ENCODE data around the gene LYG1. TPM values are rescaled to one million over a fixed set of nuclear protein-coding genes. Genes with fewer than 3 reads are reported as not detected.
A peak's percentile ranks its signal among the peaks of the same experiment; 100 is the strongest.
"Not testable (repeated sequence)": the region's sequence is repeated elsewhere in the genome, so short reads cannot be mapped to it uniquely, and the experiment has no call there.

The LYG1 gene
- total RNA-seq (1 to 10 TPM; 1.7 to 3.3 (median 3.1) TPM), total RNA-seq (0.44 to 4.6 (median 2.1) reads per million in 29 experiments)
- 3.4 TPM for total RNA-seq (2013)

DNA sequence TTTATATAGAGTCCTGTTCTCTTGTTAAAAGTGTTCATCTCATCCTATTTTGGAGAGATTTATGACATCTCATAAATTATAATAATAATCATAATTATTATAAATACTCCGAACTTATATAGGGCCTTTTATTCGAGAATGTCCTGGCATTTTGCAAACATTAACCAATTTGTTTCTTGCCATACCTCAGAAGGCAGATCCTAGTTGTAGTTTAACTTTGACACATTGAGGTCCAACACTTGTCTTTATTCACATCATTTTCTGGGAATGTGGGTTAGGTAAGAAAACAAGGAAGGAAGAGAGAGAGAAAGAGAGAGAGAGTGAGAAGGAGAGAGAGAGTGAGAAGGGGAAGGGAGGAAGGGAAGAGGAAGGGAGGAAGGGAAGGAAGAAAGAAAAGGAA is at the start of gene LYG1:
TSS of gene LYG1 (minus strand) at position 101 of the 400 bp plus-strand sequence. CDS start 5,527 bp downstream, outside the sequence.
- peaks cover 42% of the 10 kb centered on the region for H3K36me3 Mint-ChIP-seq
- H3K27me3 Mint-ChIP-seq; H3K4me1 Mint-ChIP-seq; H3K9me3 Mint-ChIP-seq; ATAC-seq (replicated peaks in 1 of 4); POLR2A ChIA-PET; H3K4me1 ChIP-seq (ENCODE audit: control insufficient read depth in 1 of 2, extremely low read depth in 1 of 2, insufficient read depth in 2 of 2, low read length in 2 of 2); CTCF ChIA-PET; H3K27ac ChIP-seq (ENCODE audit: low read length); H3K27ac Mint-ChIP-seq; H3K4me3 ChIP-seq (ENCODE audit: control insufficient read depth in 1 of 2, extremely low read depth in 1 of 2, low read length in 1 of 2); DNase-seq; H3K9me3 ChIP-seq; H3K27me3 ChIP-seq (replicated peaks in 1 of 2; ENCODE audit: control insufficient read depth in 2 of 2, extremely low read depth in 1 of 2, insufficient read depth in 2 of 2, low read length in 1 of 2); H3K4me3 Mint-ChIP-seq: not testable (repeated sequence)
- peaks cover 5 to 13% of the 10 kb centered on the region in 2 donors for H3K36me3 ChIP-seq (ENCODE audit: control insufficient read depth in 2 of 2, extremely low read depth in 1 of 2, insufficient read depth in 1 of 2, low read length in 1 of 2)
- no CpG with 5 or more reads among the region's 2 CpGs for WGBS (ENCODE audit: insufficient coverage)

DNA sequence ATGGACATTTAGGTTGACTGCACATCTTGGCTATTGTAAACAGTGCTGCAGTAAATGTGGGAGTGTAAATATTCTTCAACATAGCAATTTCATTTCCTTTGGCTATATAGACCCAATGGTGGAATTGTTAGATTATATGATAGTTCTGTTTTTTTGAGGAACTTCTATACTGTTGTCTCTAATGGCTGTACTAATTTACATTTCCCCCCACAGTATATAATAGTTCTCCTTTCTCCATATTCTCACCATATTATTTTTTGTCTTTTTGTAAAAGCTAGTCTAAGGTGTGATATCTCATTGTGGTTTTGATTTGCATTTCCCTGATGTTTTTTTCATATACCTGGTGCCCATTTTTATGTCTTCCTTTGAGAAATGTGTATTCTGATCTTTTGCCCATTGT is 49.2 kb upstream of the LYG1 start:
- ChIA-PET CTCF (no interaction called here), POLR2A (no interaction called here)
- Histone ChIP-seq H3K27me3 (replicated peaks in 1 of 2; ENCODE audit: control insufficient read depth in 2 of 2, extremely low read depth in 1 of 2, insufficient read depth in 2 of 2, low read length in 1 of 2) (no peaks in the 10 kb centered on the region), H3K4me1 (ENCODE audit: control insufficient read depth in 1 of 2, extremely low read depth in 1 of 2, insufficient read depth in 2 of 2, low read length in 2 of 2) (peaks cover 0 to 14% of the 10 kb centered on the region in 2 experiments), H3K4me3 (ENCODE audit: control insufficient read depth in 1 of 2, extremely low read depth in 1 of 2, low read length in 1 of 2) (no peak overlapping the region), H3K9me3 (no peaks in the 10 kb centered on the region), H3K36me3 (ENCODE audit: control insufficient read depth in 2 of 2, extremely low read depth in 1 of 2, insufficient read depth in 1 of 2, low read length in 1 of 2) (no peaks in the 10 kb centered on the region), H3K27ac (ENCODE audit: low read length) (no peak overlapping the region)
- Mint-ChIP-seq H3K27me3 (no peaks in the 10 kb centered on the region), H3K4me1 (peaks cover 70 to 77% (median 71%) of the 10 kb centered on the region in 3 donors), H3K9me3 (no peaks in the 10 kb centered on the region), H3K27ac (no peak overlapping the region), H3K4me3 (no peak overlapping the region), H3K36me3 (peaks cover 15% of the 10 kb centered on the region)
- no peak for ATAC-seq (replicated peaks in 1 of 4)
- no peak for DNase-seq

DNA sequence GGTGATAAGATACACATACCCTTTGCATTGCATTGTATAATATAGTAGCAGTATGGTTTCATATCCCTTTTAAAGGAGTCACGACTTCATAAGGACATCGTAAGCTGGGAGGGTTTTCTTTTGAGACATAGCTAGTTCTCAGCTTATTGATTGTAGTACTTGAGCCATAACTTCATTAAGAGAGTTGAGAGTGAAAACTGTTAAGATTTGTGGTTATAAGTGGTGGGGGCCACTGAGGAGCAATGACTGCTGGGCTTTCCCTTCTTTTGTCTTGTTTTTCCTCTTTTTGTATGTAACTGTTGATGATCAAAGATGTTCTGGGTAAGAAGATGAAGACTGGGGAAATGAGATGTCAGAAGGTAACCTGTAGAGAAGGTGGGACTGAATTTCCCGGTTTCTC is 47.2 kb upstream of the LYG1 start:
- Histone ChIP-seq H3K36me3 (ENCODE audit: control insufficient read depth in 2 of 2, extremely low read depth in 1 of 2, insufficient read depth in 1 of 2, low read length in 1 of 2) (no peaks in the 10 kb centered on the region), H3K4me3 (ENCODE audit: control insufficient read depth in 1 of 2, extremely low read depth in 1 of 2, low read length in 1 of 2) (no peak overlapping the region), H3K27ac (ENCODE audit: low read length) (no peak overlapping the region), H3K4me1 (ENCODE audit: control insufficient read depth in 1 of 2, extremely low read depth in 1 of 2, insufficient read depth in 2 of 2, low read length in 2 of 2) (peaks cover 0 to 14% of the 10 kb centered on the region in 2 experiments), H3K9me3 (no peaks in the 10 kb centered on the region), H3K27me3 (replicated peaks in 1 of 2; ENCODE audit: control insufficient read depth in 2 of 2, extremely low read depth in 1 of 2, insufficient read depth in 2 of 2, low read length in 1 of 2) (no peaks in the 10 kb centered on the region)
- ATAC-seq (replicated peaks in 1 of 4) (peak in 1 of 4 experiments; percentile 81), DNase-seq (peak in 1 of 35 experiments; percentile 31)
- ChIA-PET POLR2A (no interaction called here), CTCF (interaction anchor here in 1 of 2 donors (0.7 to 1.1 kb wide), 2 partner anchors 8 to 56 kb away, joined by 5 to 6 read pairs; no protein-coding TSS in a partner anchor)
- peak overlapping the region in 1 of 3 donors; percentile 0 for H3K4me3 Mint-ChIP-seq
- H3K4me1 Mint-ChIP-seq = peaks cover 64 to 69% (median 66%) of the 10 kb centered on the region in 3 donors
- H3K27ac Mint-ChIP-seq = peak overlapping the region; percentile 36 to 68
- H3K27me3 Mint-ChIP-seq = no peaks in the 10 kb centered on the region
- no peaks in the 10 kb centered on the region for H3K9me3 Mint-ChIP-seq
- 50% methylated on average over 1 of the region's 3 CpGs for WGBS (ENCODE audit: insufficient coverage)
- H3K36me3 Mint-ChIP-seq = peaks cover 7% of the 10 kb centered on the region

DNA sequence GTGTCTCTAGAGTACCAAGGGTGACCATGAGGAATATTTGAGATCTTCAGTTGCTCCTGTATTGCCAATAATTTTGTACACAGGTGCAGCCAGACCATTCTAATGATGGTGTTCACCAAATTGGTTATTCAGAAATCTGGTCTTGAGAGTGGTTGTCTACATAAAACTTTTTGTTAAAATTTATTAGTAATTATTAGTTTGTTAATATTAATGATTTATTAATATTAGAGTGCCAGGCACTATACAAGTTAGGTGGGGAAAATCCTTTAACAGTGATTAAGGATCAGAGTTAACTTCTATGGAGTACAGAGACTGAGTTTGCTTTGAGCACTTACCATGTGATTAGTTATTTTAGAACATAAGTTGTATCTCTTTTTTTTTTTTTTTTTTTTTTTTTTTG is 45.2 kb upstream of the LYG1 start:
- no peaks in the 10 kb centered on the region for H3K27me3 Mint-ChIP-seq
- ChIA-PET CTCF (no interaction called here), POLR2A (no interaction called here)
- DNase-seq = no peak
- H3K4me1 Mint-ChIP-seq = peaks cover 71 to 72% (median 71%) of the 10 kb centered on the region in 3 donors
- Histone ChIP-seq H3K36me3 (ENCODE audit: control insufficient read depth in 2 of 2, extremely low read depth in 1 of 2, insufficient read depth in 1 of 2, low read length in 1 of 2) (no peaks in the 10 kb centered on the region), H3K27me3 (replicated peaks in 1 of 2; ENCODE audit: control insufficient read depth in 2 of 2, extremely low read depth in 1 of 2, insufficient read depth in 2 of 2, low read length in 1 of 2) (no peaks in the 10 kb centered on the region), H3K4me3 (ENCODE audit: control insufficient read depth in 1 of 2, extremely low read depth in 1 of 2, low read length in 1 of 2) (no peak overlapping the region), H3K27ac (ENCODE audit: low read length) (no peak overlapping the region), H3K9me3 (no peaks in the 10 kb centered on the region), H3K4me1 (ENCODE audit: control insufficient read depth in 1 of 2, extremely low read depth in 1 of 2, insufficient read depth in 2 of 2, low read length in 2 of 2) (peaks cover 0 to 14% of the 10 kb centered on the region in 2 experiments)
- H3K4me3 Mint-ChIP-seq = no peak overlapping the region
- H3K36me3 Mint-ChIP-seq = peaks cover 4% of the 10 kb centered on the region
- ATAC-seq (replicated peaks in 1 of 4) = no peak
- H3K9me3 Mint-ChIP-seq = no peaks in the 10 kb centered on the region
- no peak overlapping the region for H3K27ac Mint-ChIP-seq

DNA sequence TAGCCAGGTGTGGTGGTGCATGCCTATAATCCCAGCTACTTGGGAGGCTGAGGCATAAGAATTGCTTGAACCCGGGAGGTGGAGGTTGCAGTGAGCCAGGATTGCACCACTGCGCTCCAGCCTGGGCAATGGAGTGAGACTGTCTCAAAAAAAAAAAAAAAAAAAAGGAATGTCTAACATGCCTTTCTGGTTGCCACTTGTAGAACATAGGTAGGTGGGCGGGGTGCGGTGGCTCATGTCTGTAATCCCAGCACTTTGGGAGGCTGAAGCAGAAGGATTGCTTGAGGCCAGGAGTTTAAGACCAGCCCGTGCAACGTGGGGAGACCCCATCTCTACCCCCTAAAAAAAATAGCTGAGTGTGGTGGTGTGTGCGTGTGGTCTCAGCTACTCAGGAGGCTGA is 44.4 kb upstream of the LYG1 start:
- H3K36me3 Mint-ChIP-seq; H3K36me3 ChIP-seq (ENCODE audit: control insufficient read depth in 2 of 2, extremely low read depth in 1 of 2, insufficient read depth in 1 of 2, low read length in 1 of 2); H3K9me3 ChIP-seq; H3K27me3 Mint-ChIP-seq; DNase-seq; H3K9me3 Mint-ChIP-seq; POLR2A ChIA-PET; H3K4me3 ChIP-seq (ENCODE audit: control insufficient read depth in 1 of 2, extremely low read depth in 1 of 2, low read length in 1 of 2); H3K27ac ChIP-seq (ENCODE audit: low read length); H3K27me3 ChIP-seq (replicated peaks in 1 of 2; ENCODE audit: control insufficient read depth in 2 of 2, extremely low read depth in 1 of 2, insufficient read depth in 2 of 2, low read length in 1 of 2); H3K27ac Mint-ChIP-seq; H3K4me3 Mint-ChIP-seq; ATAC-seq (replicated peaks in 1 of 4); CTCF ChIA-PET: not testable (repeated sequence)
- H3K4me1 Mint-ChIP-seq = peaks cover 69 to 71% (median 70%) of the 10 kb centered on the region in 3 donors
- no CpG with 5 or more reads among the region's 7 CpGs for WGBS (ENCODE audit: insufficient coverage)
- H3K4me1 ChIP-seq (ENCODE audit: control insufficient read depth in 1 of 2, extremely low read depth in 1 of 2, insufficient read depth in 2 of 2, low read length in 2 of 2) = peaks cover 0 to 14% of the 10 kb centered on the region in 2 experiments

DNA sequence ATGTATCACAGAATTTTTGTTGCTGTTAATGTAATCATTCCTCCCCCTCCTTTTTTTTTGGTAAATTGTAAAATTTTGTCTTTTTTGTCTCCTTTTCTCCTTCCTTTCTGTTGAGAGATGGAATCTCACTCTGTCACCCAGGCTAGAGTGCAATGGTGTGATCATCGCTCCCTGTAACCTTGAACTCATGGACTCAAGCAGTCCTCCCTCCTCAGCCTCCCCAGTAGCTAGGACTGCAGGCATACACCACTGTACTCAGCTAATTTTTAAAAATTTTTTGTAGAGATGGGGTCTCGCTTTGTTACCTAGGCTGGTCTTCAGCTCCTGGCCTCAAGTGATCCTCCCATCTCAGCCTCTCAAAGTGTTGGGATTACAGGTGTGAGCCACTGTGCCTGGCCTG is 41.5 kb upstream of the LYG1 start:
- no peaks in the 10 kb centered on the region for H3K27me3 Mint-ChIP-seq
- Histone ChIP-seq H3K36me3 (ENCODE audit: control insufficient read depth in 2 of 2, extremely low read depth in 1 of 2, insufficient read depth in 1 of 2, low read length in 1 of 2) (no peaks in the 10 kb centered on the region), H3K4me1 (ENCODE audit: control insufficient read depth in 1 of 2, extremely low read depth in 1 of 2, insufficient read depth in 2 of 2, low read length in 2 of 2) (peaks cover 6 to 8% of the 10 kb centered on the region in 2 experiments), H3K9me3 (no peaks in the 10 kb centered on the region), H3K27ac (ENCODE audit: low read length) (no peak overlapping the region), H3K4me3 (ENCODE audit: control insufficient read depth in 1 of 2, extremely low read depth in 1 of 2, low read length in 1 of 2) (no peak overlapping the region), H3K27me3 (replicated peaks in 1 of 2; ENCODE audit: control insufficient read depth in 2 of 2, extremely low read depth in 1 of 2, insufficient read depth in 2 of 2, low read length in 1 of 2) (no peaks in the 10 kb centered on the region)
- WGBS (ENCODE audit: insufficient coverage) = no CpG with 5 or more reads among the region's 2 CpGs
- no peak for ATAC-seq (replicated peaks in 1 of 4)
- no peaks in the 10 kb centered on the region for H3K9me3 Mint-ChIP-seq
- H3K4me3 Mint-ChIP-seq = no peak overlapping the region
- peaks cover 3% of the 10 kb centered on the region for H3K36me3 Mint-ChIP-seq
- H3K27ac Mint-ChIP-seq = peak overlapping the region in 1 of 2 donors; percentile 31
- ChIA-PET CTCF (no interaction called here), POLR2A (interaction anchor here in 1 of 2 donors (0.7 kb wide), 1 partner anchor 94 kb away, joined by 3 read pairs; no protein-coding TSS in a partner anchor)
- peaks cover 55 to 60% (median 57%) of the 10 kb centered on the region in 3 donors for H3K4me1 Mint-ChIP-seq
- DNase-seq = no peak
